A549 (cell line): ENCODE measurements around the gene WLS. TPM values are rescaled to one million over a fixed set of nuclear protein-coding genes. Genes with fewer than 3 reads are reported as not detected.

ENCODE experiments used
- ATAC-seq, 2 experiments: fragments of 200-7000 bp in 1 of 2; fragments of >200 bp in 1 of 2; cut with Nextera tagmentation in 1 of 2; cut with Tn5 transposase in 1 of 2; 3 replicates each; pipeline versions ENCODE4 v1.8.0 to v1.9.1; 2018 to 2020; ENCODE audit warnings: mild to moderate bottlenecking in 1 of 2, moderate library complexity in 1 of 2
- CTCF ChIA-PET: fragments of 300-600 bp; sonication (Branson Sonifier 250); formaldehyde crosslinking; extraction: SDS; loops from one replicate; lab custom pipeline; 2021; ENCODE audit warnings: antibody characterized with exemption, inconsistent platforms; lab: Yijun Ruan, JAX
- POLR2A ChIA-PET: fragments of 350-600 bp; formaldehyde crosslinking; extraction: SDS; loops from one replicate; lab custom pipeline; 2021; ENCODE audit warnings: antibody characterized with exemption, inconsistent platforms; lab: Yijun Ruan, JAX
- DNase-seq, 2 experiments: peaks; one replicate each; pipeline versions ENCODE4 v3.0.0 to v3.0.0-alpha.2; 2011 to 2016; ENCODE audit warnings: low read depth in 1 of 2, low spot score in 1 of 2
- FAIRE-seq: peaks from 2 replicates; lab custom pipeline; 2011; peaks lifted over from hg19 to GRCh38; lab: Jason Lieb, UNC
- H3K27ac ChIP-seq, 2 experiments: fragments of >200 bp; sonication (Bioruptor Twin); formaldehyde crosslinking; 3 replicates each; pipeline ENCODE4 v1.5.1; 2016 to 2017
- H3K4me1 ChIP-seq: fragments of >200 bp; sonication (Bioruptor Twin); formaldehyde crosslinking; 3 replicates; pipeline ENCODE4 v1.6.1; 2016
- H3K4me2 ChIP-seq: fragments of >200 bp; sonication (Bioruptor Twin); formaldehyde crosslinking; 3 replicates; pipeline ENCODE4 v1.6.1; 2016
- H3K4me3 ChIP-seq: fragments of >200 bp; sonication (Bioruptor Twin); formaldehyde crosslinking; 3 replicates; pipeline ENCODE4 v1.5.1; 2016
- H3K9me3 ChIP-seq: fragments of >200 bp; sonication (Bioruptor Twin); formaldehyde crosslinking; 3 replicates; pipeline ENCODE4 v1.6.1; 2016
- ATOH8 ChIP-seq: fragments of 250-450 bp; sonication (Bioruptor Pico); IDR thresholded peaks from 2 replicates; pipeline ENCODE4 v1.5.0; 2020; ENCODE audit warnings: low read depth, mild to moderate bottlenecking, moderate library complexity
- BHLHE40 ChIP-seq: IDR thresholded peaks from 2 replicates; pipeline ENCODE4 v1.6.1; 2012; ENCODE audit warnings: low read depth, low read length, inconsistent platforms
- CBX8 ChIP-seq: fragments of 200-600 bp; sonication (generic); IDR thresholded peaks from 2 replicates; pipeline ENCODE4 v1.6.1; 2016
- CEBPB ChIP-seq, 2 experiments: fragments of >200 bp in 1 of 2; sonication (Bioruptor Twin) in 1 of 2; formaldehyde crosslinking in 1 of 2; IDR thresholded peaks; 2 replicates each; pipeline ENCODE4 v1.6.1; 2012 to 2016
- E2F6 ChIP-seq: IDR thresholded peaks from 2 replicates; pipeline ENCODE4 v1.6.1; 2012; ENCODE audit warnings: low read depth, borderline replicate concordance
- EHMT2 ChIP-seq: fragments of 200-600 bp; sonication (generic); IDR thresholded peaks from 2 replicates; pipeline ENCODE4 v1.6.1; 2016; ENCODE audit warnings: antibody characterized with exemption, low read depth, mild to moderate bottlenecking, moderate library complexity
- EP300 ChIP-seq, 2 experiments: fragments of >200 bp; sonication (Bioruptor Twin); formaldehyde crosslinking; IDR thresholded peaks; 2 replicates in 1 of 2; 3 replicates in 1 of 2; pipeline ENCODE4 v1.6.1; 2016 to 2017
- GATA3 ChIP-seq: IDR thresholded peaks from 2 replicates; pipeline ENCODE4 v1.6.1; 2012; ENCODE audit warnings: borderline replicate concordance
- JUN ChIP-seq, 2 experiments: fragments of >200 bp; sonication (Bioruptor Twin); formaldehyde crosslinking; IDR thresholded peaks; 2 replicates in 1 of 2; 3 replicates in 1 of 2; pipeline ENCODE4 v1.6.1; 2016 to 2017
- JUNB ChIP-seq: fragments of >200 bp; sonication (Bioruptor Twin); formaldehyde crosslinking; IDR thresholded peaks from 2 replicates; pipeline ENCODE4 v1.6.1; 2016
- KDM1A ChIP-seq: fragments of 200-600 bp; sonication (generic); IDR thresholded peaks from 2 replicates; pipeline ENCODE4 v1.6.1; 2016; ENCODE audit warnings: low read depth, mild to moderate bottlenecking
- MAFK ChIP-seq: fragments of 450-650 bp; IDR thresholded peaks from 2 replicates; pipeline ENCODE4 v1.6.1; 2014; ENCODE audit not compliant: partially characterized antibody
- MAZ ChIP-seq: fragments of 150-350 bp; IDR thresholded peaks from 2 replicates; pipeline ENCODE4 v1.6.1; 2014; ENCODE audit warnings: antibody characterized with exemption, low read depth, low read length, borderline replicate concordance
- PHF8 ChIP-seq: fragments of 200-600 bp; sonication (generic); IDR thresholded peaks from 2 replicates; pipeline ENCODE4 v1.6.1; 2016; ENCODE audit warnings: low read depth, mild to moderate bottlenecking, antibody characterized with exemption, moderate library complexity, borderline replicate concordance
- RARB ChIP-seq: fragments of 250-450 bp; sonication (Bioruptor Pico); IDR thresholded peaks from 2 replicates; pipeline ENCODE4 v1.8.0; 2021; ENCODE audit warnings: mild to moderate bottlenecking, moderate library complexity
- REST ChIP-seq: fragments of 200-600 bp; sonication (generic); IDR thresholded peaks from 2 replicates; pipeline ENCODE4 v1.6.1; 2016; ENCODE audit warnings: antibody characterized with exemption, mild to moderate bottlenecking, moderate library complexity
- RFX5 ChIP-seq: fragments of 450-650 bp; IDR thresholded peaks from 2 replicates; pipeline ENCODE4 v1.7.1; 2014; ENCODE audit warnings: antibody characterized with exemption, mild to moderate bottlenecking, moderate library complexity
- RNF2 ChIP-seq: fragments of 200-600 bp; sonication (generic); IDR thresholded peaks from 2 replicates; pipeline ENCODE4 v1.6.1; 2016; ENCODE audit warnings: low read depth, mild to moderate bottlenecking, antibody characterized with exemption, moderate library complexity, borderline replicate concordance
- SREBF2 ChIP-seq: fragments of 450-650 bp; IDR thresholded peaks from 2 replicates; pipeline ENCODE4 v1.6.1; 2014; ENCODE audit warnings: mild to moderate bottlenecking, moderate library complexity
- ZC3H11A ChIP-seq: fragments of 450-650 bp; IDR thresholded peaks from 2 replicates; pipeline ENCODE4 v1.6.1; 2014; ENCODE audit warnings: antibody characterized with exemption, mild to moderate bottlenecking
- ZNF302 ChIP-seq: fragments of 250-450 bp; sonication (Bioruptor Pico); IDR thresholded peaks from 2 replicates; pipeline ENCODE4 v1.9.0; 2021; ENCODE audit warnings: inconsistent platforms, mild to moderate bottlenecking, moderate library complexity
- whole genome bisulfite sequencing: methylation state at CpG from one replicate; pipeline ENCODE4 v1.1.6; 2017; ENCODE audit errors: missing lambda C conversion rate; 5-methylcytosine and 5-hydroxymethylcytosine counted together
- polyA plus RNA-seq, 4 experiments: library from polyadenylated mRNA; depleted of rRNA in 3 of 4; stranded (reverse); fragments of >200 nt; fragmentation: RNase III in 1 of 4; extraction: RNeasy Plus Mini Kit Qiagen cat#74134 plus additional on column Dnase treatment in 1 of 4; gene quantifications; 2 replicates in 3 of 4; 3 replicates in 1 of 4; pipeline ENCODE4 v1.2.3, GENCODE V29; 2011 to 2017

WLS gene
- polyA plus RNA-seq, 2 of the 4 experiments (the other 2 are of a cell fraction) = 6.6 to 12.1 TPM

GRCh38 chr1:68210027-68210426, 22.3 kb downstream of the WLS start:
- Histone ChIP-seq H3K9me3 (no peaks in the 10 kb centered on the region), H3K4me3 (no peak overlapping the region), H3K4me2 (no peak overlapping the region), H3K27ac (no peak overlapping the region), H3K4me1 (peaks cover 7% of the 10 kb centered on the region; the same call in 1 of the 3 replicates)
- ChIA-PET CTCF (no interaction called here), POLR2A (no interaction called here)
- TF ChIP-seq GATA3 = no peak
- no peak for TF ChIP-seq RNF2
- no peak for TF ChIP-seq EP300 (IDR thresholded peaks at IDR 0.05)
- no peak for TF ChIP-seq ATOH8
- no peak for TF ChIP-seq JUN (IDR thresholded peaks at IDR 0.05)
- TF ChIP-seq JUNB = no peak
- TF ChIP-seq CBX8 = no peak
- no peak for TF ChIP-seq RFX5
- no peak for FAIRE-seq
- no peak for DNase-seq
- ATAC-seq = no peak

- Histone ChIP-seq H3K27ac (no peak overlapping the region), H3K4me2 (no peak overlapping the region), H3K9me3 (no peaks in the 10 kb centered on the region), H3K4me3 (no peak overlapping the region), H3K4me1 (0 out of 3 replicates have a peak, but pooled peaks cover 4% of the 10 kb centered on the region)
- 33% methylated on average over 3 of the region's 3 CpGs for WGBS
- FAIRE-seq (no peak), DNase-seq (no peak)
- POLR2A ChIA-PET = no interaction called here
- CTCF ChIA-PET = interaction anchor here (1.0 kb wide), 1 partner anchor 10 kb away, joined by 3 read pairs; no protein-coding TSS in a partner anchor
- TF ChIP-seq ZNF302 (CRISPR knock-in tag) (no peak), EHMT2 (no peak), SREBF2 (no peak), KDM1A (no peak), BHLHE40 (no peak)
- TF ChIP-seq, all 56 proteins: peak for 0
- ATAC-seq = no peak
Observed at GRCh38 chr1:68206848-68207689, 25.3 kb downstream of the WLS start.

GRCh38 chr1:68205794-68206358, 26.4 kb downstream of the WLS start:
- DNase-seq = no peak
- no peak overlapping the region for H3K27ac ChIP-seq
- 71% methylated on average over 3 of the region's 3 CpGs for WGBS
- H3K4me2 ChIP-seq = no peak overlapping the region
- FAIRE-seq = no peak
- H3K9me3 ChIP-seq = no peaks in the 10 kb centered on the region
- no peak for TF ChIP-seq E2F6
- no peak for TF ChIP-seq CBX8
- no peak for TF ChIP-seq EHMT2
- no peak for TF ChIP-seq REST
- TF ChIP-seq KDM1A = no peak
- TF ChIP-seq MAZ = no peak
- TF ChIP-seq MAFK = no peak
- TF ChIP-seq ZC3H11A = no peak
- TF ChIP-seq RARB (CRISPR knock-in tag) = no peak
- TF ChIP-seq CEBPB (IDR thresholded peaks at IDR 0.05) = no peak
- no peak for TF ChIP-seq PHF8
- no peak for TF ChIP-seq GATA3
- TF ChIP-seq ATOH8 = no peak
- TF ChIP-seq, all 56 proteins: peak for 0
- Histone ChIP-seq H3K4me1 (0 out of 3 replicates have a peak, but pooled peaks cover 4% of the 10 kb centered on the region), H3K4me3 (no peak overlapping the region)
- POLR2A ChIA-PET = no interaction called here
- CTCF ChIA-PET = no interaction called here
- no peak for ATAC-seq
